HEK293 (cell line): Measurements from ENCODE around the gene SLC19A1.

Experiments used
- BCL11A ChIP-seq: fragments of 450-650 bp; formaldehyde crosslinking; IDR thresholded peaks from 2 replicates; pipeline ENCODE4 v1.5.1; 2016; ENCODE audit warnings: low read depth, missing biosample characterization, missing genetic modification characterization
- FEZF1 ChIP-seq: fragments of 450-650 bp; formaldehyde crosslinking; IDR thresholded peaks from 2 replicates; pipeline ENCODE4 v1.5.1; 2016; ENCODE audit warnings: missing biosample characterization, missing genetic modification characterization
- KLF1 ChIP-seq: fragments of 450-650 bp; formaldehyde crosslinking; IDR thresholded peaks from 2 replicates; pipeline ENCODE4 v1.5.1; 2016; ENCODE audit warnings: missing biosample characterization, missing genetic modification characterization
- MZF1 ChIP-seq: fragments of 450-650 bp; formaldehyde crosslinking; IDR thresholded peaks from 2 replicates; pipeline ENCODE4 v1.5.1; 2017; ENCODE audit warnings: missing biosample characterization, missing genetic modification characterization, borderline replicate concordance
- WT1 ChIP-seq: fragments of 450-650 bp; formaldehyde crosslinking; IDR thresholded peaks from 2 replicates; pipeline ENCODE4 v1.5.1; 2016; ENCODE audit warnings: missing biosample characterization, missing genetic modification characterization
- YY1 ChIP-seq: fragments of 450-650 bp; formaldehyde crosslinking; IDR thresholded peaks from 2 replicates; pipeline ENCODE4 v1.5.1; 2018; ENCODE audit warnings: missing biosample characterization, missing genetic modification characterization
- ZBTB11 ChIP-seq: fragments of 450-650 bp; formaldehyde crosslinking; conservative IDR thresholded peaks from 2 replicates; pipeline ENCODE4 v1.5.1; 2016; ENCODE audit warnings: low read depth, missing biosample characterization, missing genetic modification characterization
- ZBTB21 ChIP-seq: fragments of 450-650 bp; formaldehyde crosslinking; IDR thresholded peaks from 2 replicates; pipeline ENCODE4 v1.5.1; 2017; ENCODE audit warnings: missing biosample characterization, missing genetic modification characterization
- ZBTB26 ChIP-seq: fragments of 450-650 bp; formaldehyde crosslinking; optimal IDR thresholded peaks from 2 replicates; pipeline ENCODE3; 2016; ENCODE audit warnings: missing biosample characterization, mild to moderate bottlenecking, missing genetic modification characterization
- ZBTB8A ChIP-seq: fragments of 450-650 bp; formaldehyde crosslinking; IDR thresholded peaks from 2 replicates; pipeline ENCODE4 v1.5.1; 2016; ENCODE audit warnings: missing biosample characterization, missing genetic modification characterization
- ZNF148 ChIP-seq: fragments of 450-650 bp; formaldehyde crosslinking; IDR thresholded peaks from 2 replicates; pipeline ENCODE4 v1.5.0; 2017; ENCODE audit warnings: missing biosample characterization, missing genetic modification characterization, borderline replicate concordance
- ZNF221 ChIP-seq: fragments of 450-650 bp; formaldehyde crosslinking; IDR thresholded peaks from 2 replicates; pipeline ENCODE4 v1.5.1; 2017; ENCODE audit warnings: missing biosample characterization, missing genetic modification characterization, borderline replicate concordance
- ZNF23 ChIP-seq: fragments of 450-650 bp; formaldehyde crosslinking; IDR thresholded peaks from 2 replicates; pipeline ENCODE4 v1.5.1; 2016; ENCODE audit warnings: missing biosample characterization, missing genetic modification characterization, borderline replicate concordance
- ZNF24 ChIP-seq: fragments of 450-650 bp; formaldehyde crosslinking; IDR thresholded peaks from 2 replicates; pipeline ENCODE4 v1.5.1; 2016; ENCODE audit warnings: missing biosample characterization, missing genetic modification characterization
- ZNF26 ChIP-seq: fragments of 450-650 bp; formaldehyde crosslinking; IDR thresholded peaks from 2 replicates; pipeline ENCODE4 v1.5.1; 2016; ENCODE audit warnings: missing biosample characterization, missing genetic modification characterization
- ZNF280C ChIP-seq: fragments of 450-650 bp; formaldehyde crosslinking; IDR thresholded peaks from 2 replicates; pipeline ENCODE4 v1.5.1; 2016; ENCODE audit warnings: missing biosample characterization, missing genetic modification characterization
- ZNF335 ChIP-seq: fragments of 450-650 bp; formaldehyde crosslinking; conservative IDR thresholded peaks from 2 replicates; pipeline ENCODE4 v1.5.1; 2016; ENCODE audit warnings: missing biosample characterization, missing genetic modification characterization
- ZNF37A ChIP-seq: fragments of 450-650 bp; IDR thresholded peaks from 2 replicates; pipeline ENCODE4 v1.5.1; 2018; ENCODE audit warnings: missing biosample characterization, missing genetic modification characterization
- ZNF449 ChIP-seq: fragments of 450-650 bp; formaldehyde crosslinking; IDR thresholded peaks from 2 replicates; pipeline ENCODE4 v1.5.1; 2017; ENCODE audit warnings: missing biosample characterization, mild to moderate bottlenecking, missing genetic modification characterization, moderate library complexity
- ZNF549 ChIP-seq: fragments of 450-650 bp; IDR thresholded peaks from 2 replicates; pipeline ENCODE4 v1.5.1; 2018; ENCODE audit warnings: missing biosample characterization, missing genetic modification characterization, mild to moderate bottlenecking, inconsistent platforms, moderate library complexity
- ZNF658 ChIP-seq: fragments of 450-650 bp; formaldehyde crosslinking; IDR thresholded peaks from 2 replicates; pipeline ENCODE4; 2016; ENCODE audit warnings: missing biosample characterization, missing genetic modification characterization
- ZNF677 ChIP-seq: fragments of 450-650 bp; IDR thresholded peaks from 2 replicates; pipeline ENCODE4 v1.5.0; 2018; ENCODE audit warnings: missing biosample characterization, mild to moderate bottlenecking, missing genetic modification characterization, moderate library complexity
- ZNF76 ChIP-seq: fragments of 450-650 bp; formaldehyde crosslinking; IDR thresholded peaks from 2 replicates; pipeline ENCODE4; 2016; ENCODE audit warnings: low read depth, missing biosample characterization, missing genetic modification characterization, borderline replicate concordance
- ZNF768 ChIP-seq: fragments of 450-650 bp; formaldehyde crosslinking; IDR thresholded peaks from 2 replicates; pipeline ENCODE4 v1.5.1; 2018; ENCODE audit warnings: missing biosample characterization, mild to moderate bottlenecking, missing genetic modification characterization
- ZNF791 ChIP-seq: fragments of 450-650 bp; formaldehyde crosslinking; IDR thresholded peaks from 2 replicates; pipeline ENCODE4 v1.5.1; 2016; ENCODE audit warnings: missing biosample characterization, missing genetic modification characterization
- ZNF830 ChIP-seq: fragments of 450-650 bp; IDR thresholded peaks from 2 replicates; pipeline ENCODE4 v1.5.0; 2018; ENCODE audit warnings: missing biosample characterization, missing genetic modification characterization, low read depth, mild to moderate bottlenecking, moderate library complexity
- ZSCAN16 ChIP-seq: fragments of 450-650 bp; formaldehyde crosslinking; IDR thresholded peaks from 2 replicates; pipeline ENCODE4 v1.5.1; 2016; ENCODE audit warnings: missing biosample characterization, missing genetic modification characterization

Gene SLC19A1

GRCh38 chr21:45590726-45591618 is 48.7 kb upstream of the SLC19A1 start (continued):
- no peak for TF ChIP-seq ZNF449
- no peak for TF ChIP-seq ZNF221
- no peak for TF ChIP-seq ZNF768 (tag by site-specific recombination)
- TF ChIP-seq ZNF791 (tag by site-specific recombination): peak; percentile 78
- no peak for TF ChIP-seq FEZF1
- no peak for TF ChIP-seq YY1
- peak; percentile 48; the same call in 1 of the 2 replicates for TF ChIP-seq ZNF148 (tag by site-specific recombination)
- no peak for TF ChIP-seq MZF1
- no peak for TF ChIP-seq ZSCAN16 (tag by site-specific recombination)
- no peak for TF ChIP-seq ZNF549 (tag by site-specific recombination)
- TF ChIP-seq ZNF23 (tag by site-specific recombination): no peak
- peak; percentile 21 for TF ChIP-seq ZNF76 (tag by site-specific recombination)
- TF ChIP-seq BCL11A (tag by site-specific recombination): no peak
- TF ChIP-seq ZNF24 (tag by site-specific recombination): no peak
- peak; percentile 91 for TF ChIP-seq ZNF335 (tag by site-specific recombination)
- TF ChIP-seq ZBTB11 (tag by site-specific recombination): no peak
- no peak for TF ChIP-seq ZNF37A
- peak; percentile 78 for TF ChIP-seq ZBTB26 (tag by site-specific recombination)
- no peak; the same call in 1 of the 2 replicates for TF ChIP-seq KLF1 (tag by site-specific recombination)
- no peak for TF ChIP-seq WT1 (tag by site-specific recombination)
- no peak for TF ChIP-seq ZNF677 (tag by site-specific recombination)
- TF ChIP-seq ZNF26 (tag by site-specific recombination): no peak
- TF ChIP-seq ZNF280C (tag by site-specific recombination): peak; percentile 39
- peak; percentile 69 for TF ChIP-seq ZBTB8A (tag by site-specific recombination)
- TF ChIP-seq ZNF830 (tag by site-specific recombination): no peak
- 0 out of 2 replicates have a peak, but pooled peaks have one; percentile 29 for TF ChIP-seq ZBTB21 (tag by site-specific recombination)
- 0 out of 2 replicates have a peak, but pooled peaks have one; percentile 75 for TF ChIP-seq ZNF658 (tag by site-specific recombination)
